ENCODE results near the gene EGFLAM.

EGFLAM gene

GRCh38 chr5:38494175-38494574, 235.8 kb downstream of the EGFLAM start:
- H3K9me3 ChIP-seq (ENCODE audit: control insufficient read depth in 1 of 2, low read length in 2 of 2), result no peaks in the 10 kb centered on the region
- H3K4me3 ChIP-seq (ENCODE audit: low read depth in 1 of 2, low read length in 2 of 2), result no peak overlapping the region
- no peak overlapping the region for H3K27ac ChIP-seq (ENCODE audit: low read length)
- no peaks in the 10 kb centered on the region for H3K27me3 ChIP-seq (ENCODE audit: low read depth, low read length)
- peaks cover 0 to 5% of the 10 kb centered on the region in 2 donors for H3K4me1 ChIP-seq (ENCODE audit: control insufficient read depth in 1 of 2, insufficient read depth in 2 of 2, low read length in 2 of 2)
- peaks cover 9 to 13% of the 10 kb centered on the region in 2 donors for H3K36me3 ChIP-seq (ENCODE audit: control insufficient read depth in 1 of 2, insufficient read depth in 2 of 2, low read length in 2 of 2)

- Histone ChIP-seq H3K36me3 (ENCODE audit: control insufficient read depth in 1 of 2, insufficient read depth in 2 of 2, low read length in 2 of 2) (peaks cover 9 to 13% of the 10 kb centered on the region in 2 donors), H3K27me3 (ENCODE audit: low read depth, low read length) (no peaks in the 10 kb centered on the region), H3K4me3 (ENCODE audit: low read depth in 1 of 2, low read length in 2 of 2) (no peak overlapping the region), H3K9me3 (ENCODE audit: control insufficient read depth in 1 of 2, low read length in 2 of 2) (no peaks in the 10 kb centered on the region), H3K4me1 (ENCODE audit: control insufficient read depth in 1 of 2, insufficient read depth in 2 of 2, low read length in 2 of 2) (peaks cover 0 to 5% of the 10 kb centered on the region in 2 donors), H3K27ac (ENCODE audit: low read length) (no peak overlapping the region)
Measured at GRCh38 chr5:38494763-38495162, 236.4 kb downstream of the EGFLAM start.

- no peak overlapping the region for H3K4me3 ChIP-seq (ENCODE audit: low read depth in 1 of 2, low read length in 2 of 2)
- H3K27ac ChIP-seq (ENCODE audit: low read length), result no peak overlapping the region
- H3K27me3 ChIP-seq (ENCODE audit: low read depth, low read length), result no peaks in the 10 kb centered on the region
- H3K4me1 ChIP-seq (ENCODE audit: control insufficient read depth in 1 of 2, insufficient read depth in 2 of 2, low read length in 2 of 2), result peaks cover 0 to 5% of the 10 kb centered on the region in 2 donors
- H3K36me3 ChIP-seq (ENCODE audit: control insufficient read depth in 1 of 2, insufficient read depth in 2 of 2, low read length in 2 of 2), result peaks cover 5 to 6% of the 10 kb centered on the region in 2 donors
- H3K9me3 ChIP-seq (ENCODE audit: control insufficient read depth in 1 of 2, low read length in 2 of 2), result no peaks in the 10 kb centered on the region
Measured at GRCh38 chr5:38497946-38498345, 239.6 kb downstream of the EGFLAM start.

GRCh38 chr5:38500573-38501260, 242.4 kb downstream of the EGFLAM start:
- no peaks in the 10 kb centered on the region for H3K27me3 ChIP-seq (ENCODE audit: low read depth, low read length)
- peaks cover 5 to 6% of the 10 kb centered on the region in 2 donors for H3K36me3 ChIP-seq (ENCODE audit: control insufficient read depth in 1 of 2, insufficient read depth in 2 of 2, low read length in 2 of 2)
- no peaks in the 10 kb centered on the region for H3K4me1 ChIP-seq (ENCODE audit: control insufficient read depth in 1 of 2, insufficient read depth in 2 of 2, low read length in 2 of 2)
- no peak overlapping the region for H3K4me3 ChIP-seq (ENCODE audit: low read depth in 1 of 2, low read length in 2 of 2)
- no peak overlapping the region for H3K27ac ChIP-seq (ENCODE audit: low read length)
- H3K9me3 ChIP-seq (ENCODE audit: control insufficient read depth in 1 of 2, low read length in 2 of 2), result no peaks in the 10 kb centered on the region

GRCh38 chr5:38506302-38506701, 247.9 kb downstream of the EGFLAM start:
- no peak overlapping the region for H3K4me3 ChIP-seq (ENCODE audit: low read depth in 1 of 2, low read length in 2 of 2)
- no peaks in the 10 kb centered on the region for H3K27me3 ChIP-seq (ENCODE audit: low read depth, low read length)
- no peak overlapping the region for H3K27ac ChIP-seq (ENCODE audit: low read length)
- H3K36me3 ChIP-seq (ENCODE audit: control insufficient read depth in 1 of 2, insufficient read depth in 2 of 2, low read length in 2 of 2), result peaks cover 2 to 4% of the 10 kb centered on the region in 2 donors
- H3K4me1 ChIP-seq (ENCODE audit: control insufficient read depth in 1 of 2, insufficient read depth in 2 of 2, low read length in 2 of 2), result no peaks in the 10 kb centered on the region
- no peaks in the 10 kb centered on the region for H3K9me3 ChIP-seq (ENCODE audit: control insufficient read depth in 1 of 2, low read length in 2 of 2)

- Histone ChIP-seq H3K4me3 (ENCODE audit: low read depth in 1 of 2, low read length in 2 of 2) (no peak overlapping the region), H3K4me1 (ENCODE audit: control insufficient read depth in 1 of 2, insufficient read depth in 2 of 2, low read length in 2 of 2) (no peaks in the 10 kb centered on the region)
Measured at GRCh38 chr5:38509185-38509584, 250.8 kb downstream of the EGFLAM start.

More at GRCh38 chr5:38509185-38509584, 250.8 kb downstream of the EGFLAM start:
- Histone ChIP-seq H3K9me3 (ENCODE audit: control insufficient read depth in 1 of 2, low read length in 2 of 2) (no peaks in the 10 kb centered on the region), H3K36me3 (ENCODE audit: control insufficient read depth in 1 of 2, insufficient read depth in 2 of 2, low read length in 2 of 2) (peaks cover 2 to 4% of the 10 kb centered on the region in 2 donors), H3K27me3 (ENCODE audit: low read depth, low read length) (no peaks in the 10 kb centered on the region), H3K27ac (ENCODE audit: low read length) (no peak overlapping the region)

Data from muscle layer of duodenum (tissue), 2 donors.